GM10248 (cell line): ENCODE results near the gene JADE1.
A peak's percentile ranks its signal among the peaks of the same experiment; 100 is the strongest.

Source experiments
- CTCF ChIA-PET: fragments of 300-600 bp; sonication (Branson Sonifier 250); formaldehyde crosslinking; extraction: SDS; loops from one replicate; lab custom pipeline; 2021; ENCODE audit warnings: antibody characterized with exemption; lab: Yijun Ruan, JAX
- POLR2A ChIA-PET: fragments of 350-650 bp; sonication (Branson Sonifier 250); formaldehyde crosslinking; extraction: SDS; loops from one replicate; lab custom pipeline; 2020; ENCODE audit warnings: antibody characterized with exemption; lab: Yijun Ruan, JAX
- DNase-seq: peaks from one replicate; pipeline ENCODE4 v3.0.0; 2012; ENCODE audit errors: extremely low spot score
- CTCF ChIP-seq: IDR thresholded peaks from 2 replicates; pipeline ENCODE4 v1.5.1; 2012; ENCODE audit warnings: mild to moderate bottlenecking, low read depth; ENCODE audit errors: extremely low read depth, missing control alignments, control extremely low read depth

Gene JADE1

DNA sequence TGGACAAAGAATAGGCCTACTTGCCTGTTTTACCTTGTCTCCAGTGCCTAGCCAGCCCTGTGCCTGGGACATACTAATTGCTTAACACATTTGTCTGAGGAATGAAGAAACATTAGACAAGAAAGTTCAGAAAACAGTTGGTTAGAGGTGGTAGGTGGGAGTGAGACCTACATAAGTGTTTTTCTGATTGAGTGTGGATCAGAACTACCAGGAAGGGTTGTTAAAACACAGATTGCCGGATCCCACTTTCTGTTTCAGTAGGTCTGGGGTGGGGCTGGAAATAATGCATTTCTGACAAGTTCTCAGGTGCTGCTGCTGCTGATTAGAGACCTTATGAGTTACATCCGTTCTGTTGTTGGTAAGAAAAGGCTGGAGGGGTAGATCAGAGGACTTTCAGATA, 5.7 kb upstream of the JADE1 start:
- no peak for DNase-seq
- TF ChIP-seq CTCF, result no peak
- POLR2A ChIA-PET, result no interaction called here
- CTCF ChIA-PET, result no interaction called here

DNA sequence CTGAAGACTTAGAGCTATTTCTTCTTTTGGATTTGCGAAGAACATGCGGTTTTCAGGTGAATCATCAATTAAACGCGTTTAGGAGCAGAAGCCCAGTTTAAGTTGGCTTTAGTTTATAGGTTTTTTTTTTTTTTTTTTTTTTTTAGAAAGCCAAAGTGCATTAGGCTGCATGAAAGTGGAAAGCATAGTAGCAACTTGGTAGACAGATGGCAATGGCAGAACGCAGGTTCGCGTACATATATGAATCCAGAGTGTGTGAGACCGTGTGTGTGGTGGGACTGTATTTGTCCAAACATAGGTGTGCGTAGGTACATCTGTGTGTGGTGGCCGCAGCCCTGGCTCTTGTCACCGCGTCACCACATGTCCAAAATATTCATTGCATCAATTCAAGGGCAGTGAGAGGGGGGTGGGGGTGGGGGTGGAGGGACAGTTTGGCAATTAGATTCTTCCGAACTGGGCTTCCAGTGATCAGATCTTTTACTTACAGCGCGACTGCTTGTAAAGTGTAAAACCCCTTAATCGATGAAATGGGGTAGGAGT, 901 bp downstream of the JADE1 start:
- CTCF ChIA-PET, result interaction anchor here (1.2 to 2.1 kb wide), 3 partner anchors 8 to 356 kb away, joined by 4 to 5 read pairs (median 4); no protein-coding TSS in a partner anchor
- POLR2A ChIA-PET, result interaction anchor here (0.7 kb wide), 2 partner anchors 107 to 292 kb away, joined by 5 to 9 read pairs; no protein-coding TSS in a partner anchor
- TF ChIP-seq CTCF, result no peak
- DNase-seq, result peak; percentile 42

- POLR2A ChIA-PET, result interaction anchor here (0.9 to 1.8 kb wide), 3 partner anchors 16 to 285 kb away, joined by 3 to 6 read pairs (median 5); partner anchors contain the start of gene C4orf33
- CTCF ChIA-PET, result interaction anchor here (1.6 to 4.1 kb wide), 3 partner anchors 10 to 21 kb away, joined by 4 to 25 read pairs (median 6); no protein-coding TSS in a partner anchor
- DNase-seq, result peak; percentile 77
- TF ChIP-seq CTCF, result no peak
Observed at GRCh38 chr4:128810871-128811570, 1.5 kb downstream of the JADE1 start.

- POLR2A ChIA-PET, result interaction anchor here (0.9 to 1.8 kb wide), 5 partner anchors 9 to 284 kb away, joined by 3 to 8 read pairs (median 5); partner anchors contain the start of gene C4orf33
- DNase-seq, result peak; percentile 87
- CTCF ChIA-PET, result interaction anchor here (1.0 to 4.1 kb wide), 7 partner anchors 9 to 282 kb away, joined by 3 to 25 read pairs (median 4); partner anchors contain the start of gene SCLT1
Observed at GRCh38 chr4:128811571-128812441, 2.3 kb downstream of the JADE1 start.

GRCh38 chr4:128812442-128813235, 3.1 kb downstream of the JADE1 start:
- ChIA-PET POLR2A (interaction anchor here (0.6 to 1.8 kb wide), 5 partner anchors 8 to 283 kb away, joined by 3 to 8 read pairs (median 5); partner anchors contain the start of gene C4orf33), CTCF (interaction anchor here (0.6 to 4.1 kb wide), 10 partner anchors 8 to 281 kb away, joined by 3 to 25 read pairs (median 3); partner anchors contain the start of gene SCLT1)
- no peak for TF ChIP-seq CTCF
- peak; percentile 40 for DNase-seq

More at GRCh38 chr4:128811571-128812441, 2.3 kb downstream of the JADE1 start:
- no peak for TF ChIP-seq CTCF
